ENCODE data around the gene LRRD1. TPM values are rescaled to one million over a fixed set of nuclear protein-coding genes. Genes with fewer than 3 reads are reported as not detected.

The LRRD1 gene
- total and polyA plus RNA-seq, 10 of the 15 experiments (the other 5 are each of a cell fraction or from before 2014, with no cell fraction given) = 0.04 to 0.06 TPM; not detected in 8

DNA sequence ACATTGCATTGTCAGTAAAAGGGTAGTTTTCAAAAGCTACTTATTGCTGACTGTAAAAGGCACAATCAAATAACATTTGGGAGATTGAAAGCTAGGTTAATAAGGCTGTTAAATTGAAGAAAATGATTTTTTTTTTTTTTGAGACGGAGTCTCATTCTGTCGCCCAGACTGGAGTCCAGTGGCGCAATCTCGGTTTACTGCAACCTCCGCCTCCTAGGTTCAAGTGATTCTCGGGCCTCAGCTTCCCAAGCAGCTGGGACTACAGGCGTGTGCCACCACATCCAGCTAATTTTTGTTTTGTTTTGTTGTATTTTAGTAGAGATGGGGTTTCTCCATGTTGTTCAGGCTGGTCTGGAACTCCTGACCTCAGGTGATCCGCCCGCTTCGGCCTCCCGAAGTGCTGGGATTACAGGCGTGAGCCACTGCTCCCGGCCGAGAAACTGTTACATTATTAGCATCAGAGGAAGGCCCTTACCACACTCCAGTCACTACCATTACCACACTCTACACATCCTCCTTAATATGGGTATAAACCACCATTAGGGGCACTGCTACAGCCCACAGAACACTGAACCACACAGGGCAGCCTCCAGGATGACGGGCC lies 45.7 kb downstream of the LRRD1 start:
- BruUV-seq (replicated peaks) = no TSS peak
- SMC1A ChIA-PET (ENCODE audit: uncharacterized antibody, unreplicated experiment) = interaction anchor here (0.6 to 1.8 kb wide), 10 partner anchors 10 to 328 kb away, joined by 3 to 7 read pairs (median 3); partner anchors contain the start of genes ANKIB1 and KRIT1

More for the DNA sequence above, 45.7 kb downstream of the LRRD1 start:
- no peak for TF ChIP-seq ZBED1 (IDR thresholded peaks at IDR 0.05; ENCODE audit: borderline replicate concordance)
- no peak for TF ChIP-seq NR2F1 (conservative IDR thresholded peaks at IDR 0.05)
- TF ChIP-seq, protein P1, sequence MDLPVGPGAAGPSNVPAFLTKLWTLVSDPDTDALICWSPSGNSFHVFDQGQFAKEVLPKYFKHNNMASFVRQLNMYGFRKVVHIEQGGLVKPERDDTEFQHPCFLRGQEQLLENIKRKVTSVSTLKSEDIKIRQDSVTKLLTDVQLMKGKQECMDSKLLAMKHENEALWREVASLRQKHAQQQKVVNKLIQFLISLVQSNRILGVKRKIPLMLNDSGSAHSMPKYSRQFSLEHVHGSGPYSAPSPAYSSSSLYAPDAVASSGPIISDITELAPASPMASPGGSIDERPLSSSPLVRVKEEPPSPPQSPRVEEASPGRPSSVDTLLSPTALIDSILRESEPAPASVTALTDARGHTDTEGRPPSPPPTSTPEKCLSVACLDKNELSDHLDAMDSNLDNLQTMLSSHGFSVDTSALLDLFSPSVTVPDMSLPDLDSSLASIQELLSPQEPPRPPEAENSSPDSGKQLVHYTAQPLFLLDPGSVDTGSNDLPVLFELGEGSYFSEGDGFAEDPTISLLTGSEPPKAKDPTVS (IDR thresholded peaks at IDR 0.05; ENCODE audit: low read depth, low read length) = no peak
- no peak for TF ChIP-seq ATF7 (IDR thresholded peaks at IDR 0.05; ENCODE audit: low read depth)
- TF ChIP-seq JUNB (IDR thresholded peaks at IDR 0.05) = no peak
- no peak for TF ChIP-seq CHD1 (IDR thresholded peaks at IDR 0.05; ENCODE audit: low read depth, low read length)
- no peak for TF ChIP-seq STAT3 (IDR thresholded peaks at IDR 0.05; ENCODE audit: low read depth, low read length)
- no peak for TF ChIP-seq RFX5 (IDR thresholded peaks at IDR 0.05; ENCODE audit: low read depth, low read length)
- TF ChIP-seq LARP7 (IDR thresholded peaks at IDR 0.05) = no peak
- intact Hi-C loops (cut with micrococcal nuclease; ENCODE audit: unreplicated experiment) = loop anchor here (5.0 kb wide), 3 partner anchors 114 to 251 kb away; partner anchors contain the start of genes AKAP9, ANKIB1, KRIT1 and MTERF1
- RAD21 ChIA-PET (ENCODE audit: unreplicated experiment) = interaction anchor here (0.7 to 1.7 kb wide), 4 partner anchors 9 to 1245 kb away, joined by 3 to 4 read pairs (median 4); partner anchors contain the start of genes PEX1 and RBM48
- Histone ChIP-seq H2AFZ (ENCODE audit: control insufficient read depth, low read depth, low read length) (peak overlapping the region; percentile 99), H4K20me1 (ENCODE audit: control insufficient read depth, insufficient read depth) (no peaks in the 10 kb centered on the region), H3K4me2 (ENCODE audit: control insufficient read depth, insufficient read depth) (peak overlapping the region; percentile 71), H3K4me3 (peak overlapping the region; percentile 79), H3K27me3 (replicated peaks in 1 of 2; ENCODE audit: control insufficient read depth in 2 of 2, insufficient read depth in 2 of 2, low read length in 1 of 2) (no peaks in the 10 kb centered on the region), H3K9me3 (replicated peaks; ENCODE audit: control insufficient read depth, insufficient read depth, low read length) (no peaks in the 10 kb centered on the region; the same call in 2 of the 3 replicates), H3K9ac (ENCODE audit: control insufficient read depth, insufficient read depth, low read length) (peak overlapping the region; percentile 94), H3K79me2 (ENCODE audit: control insufficient read depth, insufficient read depth, low read length) (peaks cover 50% of the 10 kb centered on the region), H3K27ac (ENCODE audit: control insufficient read depth, insufficient read depth) (peak overlapping the region; percentile 99), H3K4me1 (ENCODE audit: control insufficient read depth, insufficient read depth, low read length) (peaks cover 3% of the 10 kb centered on the region; the same call in 1 of the 2 replicates), H3K36me3 (ENCODE audit: control insufficient read depth in 2 of 2, insufficient read depth in 2 of 2, low read length in 1 of 2) (peaks cover 0 to 3% of the 10 kb centered on the region in 2 experiments; a peak in 1 of 4 replicates)
- in situ Hi-C loops (cut with MboI) = no loop called here
- POLR2A ChIA-PET = interaction anchor here (0.6 to 1.7 kb wide), 9 partner anchors 9 to 512 kb away, joined by 3 to 9 read pairs (median 3); partner anchors contain the start of genes AKAP9, ANKIB1, GATAD1 and KRIT1
- 37% methylated on average over 15 of the region's 15 CpGs for WGBS (ENCODE audit: insufficient coverage, insufficient replicate concordance, low lambda C conversion rate, missing lambda C conversion rate)
- no peak for DNase-seq (ENCODE audit: low read depth, low spot score)
- ATAC-seq = peak; percentile 56
- FAIRE-seq = no peak
- CTCF ChIA-PET = interaction anchor here (0.6 to 2.5 kb wide), 12 partner anchors 9 to 1024 kb away, joined by 3 to 9 read pairs (median 4); no protein-coding TSS in a partner anchor

Data from GM12878 (cell line).